Neural cell (in vitro differentiated cells): Measurements from ENCODE around the gene RBM19. TPM values are rescaled to one million over a fixed set of nuclear protein-coding genes. Genes with fewer than 3 reads are reported as not detected.

Experiments
- H2AFZ ChIP-seq: fragments of 200-600, 300-800 bp; sonication (generic), shearing (Covaris generic); 2 replicates; pipeline ENCODE4 v1.6.0; 2014; ENCODE audit warnings: low read depth, mild to moderate bottlenecking, antibody characterized with exemption, low read length, moderate library complexity
- H3F3A ChIP-seq: fragments of 200-600 bp; shearing (Covaris generic); 2 replicates; pipeline ENCODE4 v1.6.1; 2016; ENCODE audit warnings: mild to moderate bottlenecking, moderate library complexity, mixed read lengths, antibody characterized with exemption, low read length; ENCODE audit not compliant: insufficient read depth, poor library complexity, severe bottlenecking
- H3K27ac ChIP-seq: fragments of 200-600, 300-800 bp; sonication (generic), shearing (Covaris generic); 2 replicates; pipeline ENCODE4 v1.5.1; 2014; ENCODE audit warnings: mild to moderate bottlenecking, low read length, moderate library complexity
- H3K27me3 ChIP-seq: fragments of 300-800, 200-600 bp; sonication (generic), shearing (Covaris generic); 2 replicates; pipeline ENCODE4 v1.6.0; 2014; ENCODE audit warnings: mild to moderate bottlenecking, low read depth, low read length, moderate library complexity; ENCODE audit not compliant: insufficient read depth
- H3K36me3 ChIP-seq: fragments of 300-800, 200-600 bp; sonication (generic), shearing (Covaris generic); 2 replicates; pipeline ENCODE4 v1.5.1; 2014; ENCODE audit warnings: mild to moderate bottlenecking, antibody characterized with exemption, low read length, moderate library complexity; ENCODE audit not compliant: insufficient read depth
- H3K4me2 ChIP-seq: fragments of 300-800, 200-600 bp; sonication (generic), shearing (Covaris generic); 2 replicates; pipeline ENCODE4 v1.6.0; 2014; ENCODE audit warnings: mild to moderate bottlenecking, low read length
- H3K4me3 ChIP-seq: fragments of 300-800, 200-600 bp; sonication (generic), shearing (Covaris generic); 2 replicates; pipeline ENCODE4 v1.5.1; 2014; ENCODE audit warnings: mild to moderate bottlenecking, low read length, moderate library complexity
- H3K79me2 ChIP-seq: fragments of 200-600 bp; shearing (Covaris generic); replicated peaks from 2 replicates; pipeline ENCODE4 v1.6.0; 2014; ENCODE audit warnings: mild to moderate bottlenecking, low read length, moderate library complexity; ENCODE audit not compliant: insufficient read depth
- H3K9ac ChIP-seq: fragments of 300-800, 200-600 bp; sonication (generic), shearing (Covaris generic); 2 replicates; pipeline ENCODE4 v1.6.1; 2016; ENCODE audit warnings: mild to moderate bottlenecking, low read length, mixed read lengths
- H3K9me2 ChIP-seq: fragments of 200-600 bp; shearing (Covaris generic); 2 replicates; pipeline ENCODE4 v1.6.1; 2016; ENCODE audit warnings: mild to moderate bottlenecking, low read length, mixed read lengths; ENCODE audit not compliant: insufficient read depth
- H3K9me3 ChIP-seq: fragments of 200-600, 300-800 bp; sonication (generic), shearing (Covaris generic); 2 replicates; pipeline ENCODE4 v1.6.1; 2016; ENCODE audit warnings: mild to moderate bottlenecking, mixed run types, low read length, moderate library complexity, mixed read lengths
- H4K20me1 ChIP-seq: fragments of 200-600 bp; shearing (Covaris generic); 2 replicates; pipeline ENCODE4 v1.6.1; 2016; ENCODE audit warnings: mild to moderate bottlenecking, mixed run types; ENCODE audit not compliant: insufficient read depth
- EP300 ChIP-seq: fragments of 450-650 bp; conservative IDR thresholded peaks from 2 replicates; pipeline ENCODE4 v1.6.1; 2014; ENCODE audit warnings: antibody characterized with exemption, mild to moderate bottlenecking, moderate library complexity; ENCODE audit not compliant: poor library complexity, severe bottlenecking
- EZH2 ChIP-seq: fragments of 200-600, 300-800 bp; shearing (Covaris generic), sonication (generic); IDR thresholded peaks from 2 replicates; pipeline ENCODE4 v1.6.1; 2014; ENCODE audit warnings: antibody characterized with exemption, low read length, borderline replicate concordance, mild to moderate bottlenecking; ENCODE audit not compliant: insufficient read depth, poor library complexity, severe bottlenecking
- MXI1 ChIP-seq: fragments of 450-650 bp; conservative IDR thresholded peaks from 2 replicates; pipeline ENCODE4 v1.6.1; 2014; ENCODE audit warnings: antibody characterized with exemption, mild to moderate bottlenecking; ENCODE audit not compliant: poor library complexity, severe bottlenecking
- POLR2AphosphoS5 ChIP-seq: IDR thresholded peaks from 2 replicates; pipeline ENCODE4 v1.6.1; 2012
- RAD21 ChIP-seq: fragments of 450-650 bp; conservative IDR thresholded peaks from 2 replicates; pipeline ENCODE4 v1.6.1; 2014; ENCODE audit warnings: antibody characterized with exemption, mild to moderate bottlenecking, moderate library complexity
- SMC3 ChIP-seq: fragments of 450-650 bp; conservative IDR thresholded peaks from 2 replicates; pipeline ENCODE4 v1.6.1; 2014; ENCODE audit warnings: antibody characterized with exemption, mild to moderate bottlenecking, moderate library complexity; ENCODE audit not compliant: poor library complexity
- TAF1 ChIP-seq: IDR thresholded peaks from 2 replicates; pipeline ENCODE4 v1.6.1; 2012; ENCODE audit warnings: low read depth
- polyA plus RNA-seq: library from polyadenylated mRNA; depleted of rRNA; stranded (reverse); fragments of >200 nt; gene quantifications from 2 replicates; pipeline ENCODE4 v1.2.3, GENCODE V29; 2014
- TF ChIP-seq, protein P1 (sequence below): fragments of 450-650 bp; IDR thresholded peaks from 2 replicates; pipeline ENCODE4 v1.5.1; 2014; ENCODE audit warnings: antibody characterized with exemption, mild to moderate bottlenecking, moderate library complexity; ENCODE audit not compliant: poor library complexity, severe bottlenecking
- TF ChIP-seq, protein P2 (sequence below): IDR thresholded peaks from 2 replicates; pipeline ENCODE4 v1.6.1; 2012; ENCODE audit warnings: borderline replicate concordance

Gene RBM19
- polyA plus RNA-seq, 1 donor from 2014 or later, result 14.2 TPM

DNA sequence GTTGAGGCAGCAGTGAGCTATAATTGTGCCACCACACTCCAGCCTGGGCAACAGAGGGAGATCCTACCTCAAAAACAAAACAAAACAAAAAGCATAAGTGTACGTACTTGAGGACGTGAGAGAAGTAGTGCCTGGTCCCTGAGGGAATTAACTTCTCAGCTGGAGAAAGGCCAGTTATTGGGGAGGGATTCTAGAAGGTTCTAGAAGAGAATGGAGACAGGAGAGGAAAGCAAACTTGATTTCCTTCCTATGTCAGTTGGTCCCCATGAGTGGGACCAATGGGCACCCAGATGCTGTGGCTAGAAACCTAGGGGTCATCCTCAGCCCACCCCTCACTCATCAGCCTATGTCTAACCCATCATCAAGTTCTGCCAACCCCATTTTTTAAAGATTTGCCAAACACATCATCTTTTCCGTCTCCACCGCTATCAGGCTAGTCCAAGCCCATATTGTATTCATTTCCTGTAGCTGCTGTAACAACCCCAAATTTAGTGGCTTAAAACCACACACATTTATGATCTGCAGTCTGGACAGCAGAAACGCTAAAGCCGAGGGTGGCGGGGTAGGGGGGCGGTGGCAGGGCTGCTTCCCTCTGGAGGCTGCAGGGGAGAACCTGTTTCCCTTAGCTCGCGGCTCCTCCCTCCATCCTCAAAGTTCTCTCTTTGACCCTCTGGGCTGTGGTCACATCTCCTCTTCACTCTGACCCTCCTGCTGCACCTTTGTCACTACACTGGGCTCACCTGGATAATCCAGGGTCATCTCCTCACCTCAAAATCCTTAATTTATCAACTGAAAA lies 7.2 kb upstream of the RBM19 start:
- Histone ChIP-seq H2AFZ (no peak overlapping the region), H3K36me3 (no peaks in the 10 kb centered on the region), H3K27ac (no peak overlapping the region), H3K9me2 (no peaks in the 10 kb centered on the region), H3K4me2 (no peak overlapping the region), H3K9ac (no peak overlapping the region), H3K4me3 (no peak overlapping the region), H3K9me3 (no peaks in the 10 kb centered on the region), H4K20me1 (no peaks in the 10 kb centered on the region), H3F3A (no peaks in the 10 kb centered on the region), H3K79me2 (no peaks in the 10 kb centered on the region), H3K27me3 (peaks cover 7% of the 10 kb centered on the region)
- TF ChIP-seq POLR2AphosphoS5 (no peak), SMC3 (no peak)

DNA sequence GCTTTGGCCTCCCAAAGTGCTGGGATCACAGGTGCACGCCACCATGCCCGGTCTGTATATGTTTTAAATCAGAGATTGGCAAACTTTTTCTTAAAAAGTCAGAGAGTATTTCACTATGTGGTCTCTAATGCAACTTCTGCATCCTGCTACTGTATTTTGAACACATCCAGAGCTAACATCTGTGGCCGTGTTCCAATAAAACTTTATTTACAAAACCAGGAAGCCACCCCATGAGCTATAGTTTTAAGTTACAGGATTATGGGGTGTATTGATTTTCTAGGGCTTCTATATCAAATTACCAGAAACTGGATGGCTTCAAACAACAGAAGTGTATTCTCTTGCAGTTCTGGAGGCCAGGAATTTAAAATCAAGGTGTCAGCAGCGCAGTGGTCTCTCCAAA lies 5.3 kb upstream of the RBM19 start:
- H3K27ac ChIP-seq, result no peak overlapping the region
- H3F3A ChIP-seq, result no peaks in the 10 kb centered on the region
- no peak overlapping the region for H3K4me3 ChIP-seq
- H3K4me2 ChIP-seq, result no peak overlapping the region
- peaks cover 7% of the 10 kb centered on the region for H3K27me3 ChIP-seq
- H3K79me2 ChIP-seq, result no peaks in the 10 kb centered on the region
- H3K9me3 ChIP-seq, result no peaks in the 10 kb centered on the region
- no peaks in the 10 kb centered on the region for H4K20me1 ChIP-seq
- no peaks in the 10 kb centered on the region for H3K9me2 ChIP-seq
- H3K9ac ChIP-seq, result no peak overlapping the region
- no peak for TF ChIP-seq SMC3
- TF ChIP-seq MXI1, result no peak
- TF ChIP-seq TAF1, result no peak
- TF ChIP-seq EP300, result no peak
- no peak for TF ChIP-seq EZH2
- TF ChIP-seq RAD21, result no peak
- TF ChIP-seq, protein P1, sequence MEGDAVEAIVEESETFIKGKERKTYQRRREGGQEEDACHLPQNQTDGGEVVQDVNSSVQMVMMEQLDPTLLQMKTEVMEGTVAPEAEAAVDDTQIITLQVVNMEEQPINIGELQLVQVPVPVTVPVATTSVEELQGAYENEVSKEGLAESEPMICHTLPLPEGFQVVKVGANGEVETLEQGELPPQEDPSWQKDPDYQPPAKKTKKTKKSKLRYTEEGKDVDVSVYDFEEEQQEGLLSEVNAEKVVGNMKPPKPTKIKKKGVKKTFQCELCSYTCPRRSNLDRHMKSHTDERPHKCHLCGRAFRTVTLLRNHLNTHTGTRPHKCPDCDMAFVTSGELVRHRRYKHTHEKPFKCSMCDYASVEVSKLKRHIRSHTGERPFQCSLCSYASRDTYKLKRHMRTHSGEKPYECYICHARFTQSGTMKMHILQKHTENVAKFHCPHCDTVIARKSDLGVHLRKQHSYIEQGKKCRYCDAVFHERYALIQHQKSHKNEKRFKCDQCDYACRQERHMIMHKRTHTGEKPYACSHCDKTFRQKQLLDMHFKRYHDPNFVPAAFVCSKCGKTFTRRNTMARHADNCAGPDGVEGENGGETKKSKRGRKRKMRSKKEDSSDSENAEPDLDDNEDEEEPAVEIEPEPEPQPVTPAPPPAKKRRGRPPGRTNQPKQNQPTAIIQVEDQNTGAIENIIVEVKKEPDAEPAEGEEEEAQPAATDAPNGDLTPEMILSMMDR, result no peak
- TF ChIP-seq, protein P2, sequence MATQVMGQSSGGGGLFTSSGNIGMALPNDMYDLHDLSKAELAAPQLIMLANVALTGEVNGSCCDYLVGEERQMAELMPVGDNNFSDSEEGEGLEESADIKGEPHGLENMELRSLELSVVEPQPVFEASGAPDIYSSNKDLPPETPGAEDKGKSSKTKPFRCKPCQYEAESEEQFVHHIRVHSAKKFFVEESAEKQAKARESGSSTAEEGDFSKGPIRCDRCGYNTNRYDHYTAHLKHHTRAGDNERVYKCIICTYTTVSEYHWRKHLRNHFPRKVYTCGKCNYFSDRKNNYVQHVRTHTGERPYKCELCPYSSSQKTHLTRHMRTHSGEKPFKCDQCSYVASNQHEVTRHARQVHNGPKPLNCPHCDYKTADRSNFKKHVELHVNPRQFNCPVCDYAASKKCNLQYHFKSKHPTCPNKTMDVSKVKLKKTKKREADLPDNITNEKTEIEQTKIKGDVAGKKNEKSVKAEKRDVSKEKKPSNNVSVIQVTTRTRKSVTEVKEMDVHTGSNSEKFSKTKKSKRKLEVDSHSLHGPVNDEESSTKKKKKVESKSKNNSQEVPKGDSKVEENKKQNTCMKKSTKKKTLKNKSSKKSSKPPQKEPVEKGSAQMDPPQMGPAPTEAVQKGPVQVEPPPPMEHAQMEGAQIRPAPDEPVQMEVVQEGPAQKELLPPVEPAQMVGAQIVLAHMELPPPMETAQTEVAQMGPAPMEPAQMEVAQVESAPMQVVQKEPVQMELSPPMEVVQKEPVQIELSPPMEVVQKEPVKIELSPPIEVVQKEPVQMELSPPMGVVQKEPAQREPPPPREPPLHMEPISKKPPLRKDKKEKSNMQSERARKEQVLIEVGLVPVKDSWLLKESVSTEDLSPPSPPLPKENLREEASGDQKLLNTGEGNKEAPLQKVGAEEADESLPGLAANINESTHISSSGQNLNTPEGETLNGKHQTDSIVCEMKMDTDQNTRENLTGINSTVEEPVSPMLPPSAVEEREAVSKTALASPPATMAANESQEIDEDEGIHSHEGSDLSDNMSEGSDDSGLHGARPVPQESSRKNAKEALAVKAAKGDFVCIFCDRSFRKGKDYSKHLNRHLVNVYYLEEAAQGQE, result no peak
- no peak for TF ChIP-seq POLR2AphosphoS5
- no peaks in the 10 kb centered on the region for H3K36me3 ChIP-seq
- no peak overlapping the region for H2AFZ ChIP-seq
